Uterus (tissue), 2 donors: ENCODE results near the gene PPP3CA.

ENCODE experiments used
- POLR2A ChIP-seq, 2 donors: fragments of 450-650 bp; IDR thresholded peaks; one replicate each; pipeline ENCODE4 v1.6.1; 2016; ENCODE audit warnings: antibody characterized with exemption in 2 of 2, mild to moderate bottlenecking in 1 of 2, moderate library complexity in 1 of 2
- TF ChIP-seq, protein P1 (sequence below), 4 experiments: fragments of 200-600 bp in 2 of 4; fragments of 450-650 bp in 2 of 4; sonication (generic) in 2 of 4; IDR thresholded peaks; one replicate each; pipeline ENCODE4 v1.5.1; 2016 to 2019; ENCODE audit warnings: antibody characterized with exemption in 4 of 4, mild to moderate bottlenecking in 2 of 4, moderate library complexity in 1 of 4

DNA sequence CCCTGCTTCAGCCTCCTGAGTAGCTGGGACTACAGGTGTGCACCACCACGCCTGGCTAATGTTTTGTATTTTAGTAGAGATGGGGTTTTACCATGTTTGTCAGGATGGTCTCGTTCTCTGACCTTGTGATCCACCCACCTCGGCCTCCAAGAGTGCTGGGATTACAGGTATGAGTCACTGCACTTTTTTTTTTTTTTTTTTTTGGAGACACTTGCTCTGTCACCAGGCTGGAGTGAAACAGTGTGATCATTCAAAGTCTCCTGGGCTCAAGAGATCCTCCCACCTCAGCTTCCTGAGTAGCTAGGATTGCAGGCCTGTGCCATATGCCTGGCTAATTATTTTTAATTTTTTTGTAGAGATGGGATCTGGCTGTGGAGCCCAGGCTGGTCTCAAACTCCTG lies 338.8 kb downstream of the PPP3CA start:
- TF ChIP-seq, protein P1, sequence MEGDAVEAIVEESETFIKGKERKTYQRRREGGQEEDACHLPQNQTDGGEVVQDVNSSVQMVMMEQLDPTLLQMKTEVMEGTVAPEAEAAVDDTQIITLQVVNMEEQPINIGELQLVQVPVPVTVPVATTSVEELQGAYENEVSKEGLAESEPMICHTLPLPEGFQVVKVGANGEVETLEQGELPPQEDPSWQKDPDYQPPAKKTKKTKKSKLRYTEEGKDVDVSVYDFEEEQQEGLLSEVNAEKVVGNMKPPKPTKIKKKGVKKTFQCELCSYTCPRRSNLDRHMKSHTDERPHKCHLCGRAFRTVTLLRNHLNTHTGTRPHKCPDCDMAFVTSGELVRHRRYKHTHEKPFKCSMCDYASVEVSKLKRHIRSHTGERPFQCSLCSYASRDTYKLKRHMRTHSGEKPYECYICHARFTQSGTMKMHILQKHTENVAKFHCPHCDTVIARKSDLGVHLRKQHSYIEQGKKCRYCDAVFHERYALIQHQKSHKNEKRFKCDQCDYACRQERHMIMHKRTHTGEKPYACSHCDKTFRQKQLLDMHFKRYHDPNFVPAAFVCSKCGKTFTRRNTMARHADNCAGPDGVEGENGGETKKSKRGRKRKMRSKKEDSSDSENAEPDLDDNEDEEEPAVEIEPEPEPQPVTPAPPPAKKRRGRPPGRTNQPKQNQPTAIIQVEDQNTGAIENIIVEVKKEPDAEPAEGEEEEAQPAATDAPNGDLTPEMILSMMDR (IDR thresholded peaks at IDR 0.05): no peak
- no peak for TF ChIP-seq POLR2A (IDR thresholded peaks at IDR 0.05)
